Panc1 (cell line): ENCODE results near the gene GRIN1.
A peak's percentile ranks its signal among the peaks of the same experiment; 100 is the strongest.

ENCODE experiments used
- CTCF ChIP-seq: fragments of 450-650 bp; IDR thresholded peaks from 2 replicates; pipeline ENCODE4 v1.5.1; 2017; ENCODE audit warnings: mild to moderate bottlenecking
- POLR2AphosphoS5 ChIP-seq: IDR thresholded peaks from 2 replicates; pipeline ENCODE4 v1.6.1; 2012; ENCODE audit warnings: mild to moderate bottlenecking, low read depth, low read length, moderate library complexity
- REST ChIP-seq, 2 experiments: IDR thresholded peaks; 2 replicates each; pipeline ENCODE4 v1.6.1; 2011 to 2012; ENCODE audit warnings: low read depth in 2 of 2, control low read depth in 1 of 2, low read length in 1 of 2, mild to moderate bottlenecking in 1 of 2, moderate library complexity in 1 of 2; ENCODE audit not compliant: insufficient read depth in 1 of 2
- TCF7L2 ChIP-seq: IDR thresholded peaks from 2 replicates; pipeline ENCODE4 v1.6.1; 2011; ENCODE audit warnings: mild to moderate bottlenecking, low read depth, low read length, inconsistent platforms

GRCh38 chr9:137146527-137146918, 7.6 kb downstream of the GRIN1 start:
- TF ChIP-seq CTCF (no peak), POLR2AphosphoS5 (no peak), REST (IDR thresholded peaks at IDR 0.05; ENCODE audit: insufficient read depth in 1 of 2, low read depth in 2 of 2, low read length in 1 of 2) (peak; percentile 78 to 80), TCF7L2 (no peak)
